GM18507 (cell line): ENCODE results near the gene PLPP4.

Experiments
- DNase-seq: peaks from one replicate; pipeline ENCODE4 v3.0.0; 2011; ENCODE audit warnings: low read depth; ENCODE audit not compliant: insufficient read length; ENCODE audit errors: extremely low spot score
- FAIRE-seq: peaks from 2 replicates; lab custom pipeline; 2011; peaks lifted over from hg19 to GRCh38; lab: Jason Lieb, UNC

Gene PLPP4

DNA sequence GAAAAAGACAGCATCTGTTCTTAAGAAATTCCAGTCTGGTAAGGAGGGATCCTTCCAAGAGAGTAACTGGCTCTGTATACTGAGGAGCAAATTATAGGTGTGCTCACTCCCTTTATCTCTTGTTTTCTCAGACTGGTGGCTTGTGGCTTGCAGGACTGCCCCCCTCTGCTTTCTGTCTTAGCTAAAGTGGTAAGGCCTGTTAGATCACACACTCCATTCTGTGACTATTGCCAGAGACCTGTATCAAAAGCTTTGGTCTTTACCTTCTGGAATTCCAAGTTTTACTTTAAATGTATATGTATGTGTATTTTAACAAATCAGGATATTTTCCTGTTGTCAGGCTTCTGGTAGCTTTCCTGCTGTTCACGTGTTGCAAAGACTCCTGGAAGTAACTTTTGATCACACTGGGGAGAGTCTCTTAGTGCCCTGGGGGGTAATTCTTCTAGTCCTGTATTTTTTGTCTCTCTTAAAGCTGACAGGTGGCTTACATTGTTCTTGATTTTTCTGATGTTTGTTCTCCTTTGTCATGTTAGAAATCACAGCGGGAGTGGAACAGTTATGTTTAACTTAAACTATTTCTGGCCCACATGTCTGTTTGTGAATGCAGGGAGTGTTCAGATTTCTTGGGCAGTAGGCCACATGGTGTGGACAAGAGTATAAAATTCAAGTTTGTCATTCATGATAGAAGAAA is 99.0 kb downstream of the PLPP4 start:
- DNase-seq = no peak
- no peak for FAIRE-seq

DNA sequence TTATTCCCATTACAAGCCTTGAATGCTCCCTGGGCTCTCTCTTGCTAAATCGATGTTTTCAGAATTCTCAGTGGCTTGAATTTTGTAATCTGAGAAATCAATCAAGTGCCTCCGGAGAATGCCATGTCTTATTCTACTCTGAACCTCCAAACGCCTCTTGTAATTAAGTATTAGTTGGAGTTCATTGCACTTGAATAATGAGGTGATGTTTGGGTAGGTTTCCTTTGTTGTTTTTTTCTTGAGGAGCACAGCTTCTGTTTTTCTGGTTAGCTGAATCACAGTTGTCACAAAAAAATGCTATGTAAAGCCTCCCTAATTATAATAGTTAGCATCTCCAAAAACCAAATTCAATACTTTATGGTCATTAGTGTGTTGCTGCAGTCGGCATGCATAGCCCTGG is 100.3 kb downstream of the PLPP4 start:
- FAIRE-seq (no peak), DNase-seq (no peak)

DNA sequence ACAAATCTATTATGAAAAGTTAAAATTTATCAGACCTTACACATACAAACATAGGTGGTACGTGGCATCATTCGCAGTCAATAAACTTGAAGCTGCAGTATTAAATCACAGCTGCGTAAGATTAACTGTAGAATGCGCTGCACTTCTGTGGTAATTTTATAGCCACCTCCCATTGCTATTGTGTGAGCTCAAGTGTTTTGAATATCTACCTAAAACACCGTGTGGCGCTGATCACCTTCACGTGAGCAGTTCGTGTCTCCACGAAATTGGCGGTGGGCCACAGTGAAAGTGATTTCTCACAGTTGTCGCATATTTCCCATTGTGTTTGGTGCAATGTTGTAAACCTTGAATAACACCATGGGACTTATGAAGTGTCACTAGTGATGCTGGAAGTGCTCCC is 102.8 kb downstream of the PLPP4 start:
- no peak for DNase-seq
- FAIRE-seq = no peak

DNA sequence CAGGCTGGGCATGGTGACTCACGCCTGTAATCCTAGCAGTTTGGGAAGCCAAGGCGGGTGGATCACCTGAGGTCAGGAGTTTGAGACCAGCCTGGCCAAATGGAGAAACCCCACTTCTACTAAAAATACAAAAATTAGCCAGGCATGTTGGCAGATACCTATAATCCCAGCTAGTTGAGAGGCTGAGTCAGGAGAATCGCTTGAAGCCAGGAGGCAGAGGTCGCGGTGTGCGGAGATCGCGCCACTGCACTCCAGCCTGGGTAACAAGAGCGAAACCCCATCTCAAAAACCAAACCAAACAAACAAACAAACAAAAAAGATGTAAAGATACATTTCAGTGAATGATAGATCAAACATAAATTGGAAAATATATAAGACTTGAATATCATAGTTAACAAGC is 105.9 kb downstream of the PLPP4 start:
- FAIRE-seq = no peak

DNA sequence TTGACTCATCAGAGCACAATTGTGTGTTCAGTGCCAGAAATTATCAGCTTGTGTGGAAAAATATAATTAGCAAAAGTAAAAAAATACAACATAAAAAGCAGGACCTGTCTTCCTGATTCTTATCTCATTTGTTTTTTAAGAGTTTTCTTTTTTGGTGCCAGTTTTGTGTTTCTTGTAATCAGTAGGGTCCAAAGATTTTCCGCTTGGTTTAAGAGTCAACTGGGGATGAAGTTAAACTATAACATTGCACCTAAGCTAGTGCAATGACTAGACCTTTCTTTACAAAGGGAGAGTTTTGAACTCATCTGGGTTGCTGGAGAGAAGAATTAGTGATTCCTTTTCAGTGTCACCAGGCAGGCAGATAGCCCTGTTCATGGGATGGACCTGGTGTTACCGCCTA is 113.4 kb downstream of the PLPP4 start:
- no peak for FAIRE-seq
- DNase-seq = no peak

More for the DNA sequence above, 105.9 kb downstream of the PLPP4 start:
- no peak for DNase-seq

DNA sequence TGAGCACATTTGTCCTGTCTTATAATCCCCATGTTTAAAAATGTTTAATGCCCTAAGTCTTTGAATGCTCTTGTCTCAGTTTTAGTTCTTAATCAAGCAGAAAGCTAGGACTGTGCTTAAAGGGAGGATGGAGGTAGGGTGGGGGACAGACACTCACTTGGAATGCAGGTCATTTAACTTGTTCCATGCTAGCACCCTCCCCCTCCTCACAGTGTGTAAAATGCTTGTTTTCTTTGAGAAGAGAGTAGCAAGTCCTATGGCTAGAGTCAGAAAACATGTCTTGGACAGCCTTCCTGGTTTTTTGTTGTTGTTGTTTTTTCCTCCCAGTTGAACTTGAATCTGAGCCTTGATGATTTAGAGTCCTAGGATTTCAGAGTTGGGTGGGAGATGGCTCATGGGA is 114.2 kb downstream of the PLPP4 start:
- no peak for FAIRE-seq
- DNase-seq = no peak

DNA sequence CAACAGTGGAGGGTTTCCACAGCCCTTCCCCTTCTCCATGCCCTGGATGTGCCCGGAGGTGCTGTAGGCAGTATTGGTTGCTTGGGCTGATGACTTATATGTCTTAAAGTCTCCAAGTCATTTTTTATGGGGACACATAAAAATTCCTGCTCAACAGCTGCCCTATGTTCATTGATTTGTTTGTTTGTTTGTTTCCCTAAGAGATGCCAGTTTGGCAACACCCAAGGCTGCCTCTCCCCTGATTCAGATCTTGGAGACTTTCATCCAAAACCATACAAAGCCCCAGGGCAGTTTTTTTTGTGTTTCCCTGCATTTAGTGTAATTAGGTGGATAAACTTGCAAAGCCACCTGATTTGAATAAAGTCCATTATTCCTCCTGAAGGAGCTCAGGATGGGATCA is 115.3 kb downstream of the PLPP4 start:
- no peak for DNase-seq
- no peak for FAIRE-seq

DNA sequence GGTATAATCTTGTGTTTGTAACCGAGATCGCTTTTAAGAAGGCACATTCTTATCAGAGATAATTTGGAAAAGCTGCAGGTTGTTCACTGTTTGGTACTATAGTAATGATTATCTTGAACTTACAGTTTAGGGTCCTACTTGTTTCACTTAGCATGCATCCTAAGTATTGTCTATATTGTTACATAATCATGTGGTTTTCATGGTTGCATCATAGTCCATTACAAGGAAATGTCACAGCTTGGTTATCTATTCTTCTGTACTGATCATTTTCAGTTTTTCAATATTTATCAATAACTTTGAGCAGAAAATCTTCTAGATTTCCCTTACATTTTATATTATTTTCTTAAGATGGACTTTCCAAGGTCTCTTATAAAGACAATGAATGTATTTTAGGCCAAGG is 116.3 kb downstream of the PLPP4 start:
- DNase-seq = no peak

DNA sequence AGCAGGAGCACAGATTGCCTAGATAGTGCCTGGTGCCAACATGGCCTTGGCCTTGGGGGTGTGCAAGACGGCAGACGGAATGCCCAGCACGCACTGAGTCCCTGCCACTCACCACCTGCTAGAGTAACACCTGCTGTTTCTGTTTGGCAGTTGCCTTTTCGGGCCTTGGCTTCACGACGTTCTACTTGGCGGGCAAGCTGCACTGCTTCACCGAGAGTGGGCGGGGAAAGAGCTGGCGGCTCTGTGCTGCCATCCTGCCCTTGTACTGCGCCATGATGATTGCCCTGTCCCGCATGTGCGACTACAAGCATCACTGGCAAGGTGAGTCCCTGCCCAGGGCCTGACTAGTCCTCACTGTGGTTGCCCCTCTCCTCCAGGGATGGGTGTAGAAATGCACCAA is 118.0 kb downstream of the PLPP4 start:
- FAIRE-seq (no peak), DNase-seq (no peak)

More for the DNA sequence above, 116.3 kb downstream of the PLPP4 start:
- FAIRE-seq = no peak

DNA sequence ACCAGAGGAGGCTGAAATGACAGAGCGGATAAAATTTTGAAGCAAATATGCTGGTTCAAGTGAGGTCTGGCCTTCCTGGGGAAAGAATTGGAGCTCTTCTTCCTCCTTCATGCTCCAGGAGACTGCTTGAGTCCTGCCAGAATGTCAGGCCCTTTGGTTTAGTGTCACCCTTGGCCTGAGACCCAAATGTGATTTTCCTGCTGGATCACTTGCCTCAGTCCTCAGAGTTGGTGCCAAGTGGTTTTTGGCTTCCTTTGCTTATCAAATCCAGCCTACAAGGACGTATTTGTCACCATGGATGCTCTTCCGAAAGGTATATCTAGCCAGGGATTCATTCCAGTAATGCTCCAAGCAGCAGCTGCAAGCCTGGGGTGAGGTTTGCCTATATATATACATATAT is 118.4 kb downstream of the PLPP4 start:
- DNase-seq (no peak), FAIRE-seq (no peak)

DNA sequence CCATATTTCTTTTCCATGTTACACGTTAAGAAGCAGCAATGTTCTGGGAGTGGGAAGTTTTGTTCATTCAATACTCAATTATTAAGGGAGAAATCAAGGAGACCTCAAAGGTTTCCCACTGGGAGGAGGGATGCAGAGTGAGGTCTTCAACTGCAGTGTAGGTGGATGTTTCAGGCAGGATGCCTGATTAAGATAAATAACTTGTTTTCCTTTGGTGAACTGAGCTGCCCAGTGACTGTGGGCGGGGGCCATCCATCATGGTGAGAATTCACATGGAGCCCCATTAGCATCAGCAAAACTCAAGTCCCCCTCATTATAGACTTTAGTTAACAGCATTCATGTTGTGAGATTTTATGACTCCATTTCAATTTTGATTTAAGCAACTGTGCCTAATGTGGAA is 121.1 kb downstream of the PLPP4 start:
- DNase-seq (no peak), FAIRE-seq (no peak)

DNA sequence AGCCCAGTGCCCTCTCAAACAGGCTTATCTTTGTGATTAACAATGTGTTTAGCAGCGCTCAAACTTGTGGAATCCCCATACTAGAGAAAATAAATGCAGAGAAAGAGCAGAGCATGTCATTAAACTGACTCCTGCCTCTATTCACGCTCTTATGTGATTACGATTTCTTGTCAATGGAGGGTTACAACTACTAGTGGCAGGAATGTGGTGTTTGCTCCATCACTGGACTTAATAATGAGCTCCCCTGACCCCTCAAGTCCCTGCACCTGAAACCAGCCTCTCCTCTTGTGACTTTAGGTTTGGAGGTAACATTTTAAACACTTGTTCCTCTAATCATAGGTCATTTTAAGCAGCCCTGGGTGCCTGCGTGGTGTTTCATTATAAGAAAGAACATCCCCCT is 121.9 kb downstream of the PLPP4 start:
- FAIRE-seq (no peak), DNase-seq (no peak)

DNA sequence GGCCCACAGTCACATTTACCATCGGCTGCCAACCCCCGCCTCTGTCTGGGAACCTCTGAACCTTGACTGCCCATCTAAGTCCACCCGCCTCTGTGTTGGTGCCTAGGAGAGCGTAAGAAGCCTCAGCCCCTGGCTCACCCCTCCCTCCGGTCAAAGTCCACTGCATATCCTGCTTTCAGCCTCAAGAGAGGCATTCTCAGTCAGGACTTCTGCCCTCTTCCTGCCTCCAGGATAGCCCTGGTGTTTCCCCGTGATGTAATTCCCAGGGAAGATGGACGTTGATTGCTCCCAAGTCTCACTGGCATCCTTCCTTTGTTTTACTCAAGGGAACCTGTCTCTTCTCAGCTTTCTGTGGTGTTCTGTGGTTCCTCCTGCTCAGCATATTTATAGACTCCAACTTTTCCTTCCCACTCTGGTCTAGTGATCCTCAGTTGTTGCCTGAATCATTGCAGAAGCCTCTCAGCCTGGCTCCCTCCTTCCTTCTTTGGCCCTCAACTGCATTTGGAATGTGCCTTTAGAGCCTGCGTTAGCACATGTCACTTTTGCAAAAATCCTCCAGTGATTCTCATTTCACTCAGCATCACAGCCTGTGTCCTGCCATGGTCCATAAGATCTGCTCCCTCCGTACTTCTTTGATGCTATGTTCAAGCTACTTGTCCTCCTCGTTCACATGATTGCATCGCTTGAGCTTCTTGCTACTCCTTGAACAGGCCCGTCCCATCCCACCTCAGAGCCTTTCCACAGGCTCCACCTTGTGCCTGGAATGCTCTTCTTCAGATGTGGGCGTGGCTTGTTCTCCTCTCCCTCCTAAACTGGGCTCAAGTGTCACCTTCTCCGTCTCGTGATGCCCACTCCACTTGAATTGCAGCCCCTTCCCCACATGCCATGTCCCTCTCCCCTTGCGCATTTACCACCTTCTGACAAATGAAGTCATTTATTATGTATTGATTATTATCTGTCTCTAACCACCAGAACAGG is 124.2 kb downstream of the PLPP4 start:
- no peak for DNase-seq
- no peak for FAIRE-seq

DNA sequence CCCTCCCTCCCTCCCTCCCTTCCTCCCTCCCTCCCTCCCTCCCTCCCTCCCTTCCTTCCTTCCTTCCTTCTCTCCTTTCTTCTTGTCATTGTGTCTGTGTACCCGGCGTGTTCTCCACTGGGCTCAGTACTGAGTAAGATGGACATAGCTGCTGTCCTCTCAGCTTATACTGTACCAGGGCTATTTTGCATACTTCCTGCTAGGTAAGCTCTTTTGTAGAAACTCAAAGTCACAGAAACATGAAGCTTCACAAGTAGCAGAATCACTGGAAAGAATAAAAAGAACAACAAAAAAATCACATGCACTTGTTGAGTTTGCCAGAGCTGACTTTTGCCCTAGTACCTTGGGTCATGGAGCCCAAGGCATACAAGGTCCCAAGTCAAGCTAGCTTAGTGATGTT is 125.7 kb downstream of the PLPP4 start:
- FAIRE-seq (no peak), DNase-seq (no peak)

DNA sequence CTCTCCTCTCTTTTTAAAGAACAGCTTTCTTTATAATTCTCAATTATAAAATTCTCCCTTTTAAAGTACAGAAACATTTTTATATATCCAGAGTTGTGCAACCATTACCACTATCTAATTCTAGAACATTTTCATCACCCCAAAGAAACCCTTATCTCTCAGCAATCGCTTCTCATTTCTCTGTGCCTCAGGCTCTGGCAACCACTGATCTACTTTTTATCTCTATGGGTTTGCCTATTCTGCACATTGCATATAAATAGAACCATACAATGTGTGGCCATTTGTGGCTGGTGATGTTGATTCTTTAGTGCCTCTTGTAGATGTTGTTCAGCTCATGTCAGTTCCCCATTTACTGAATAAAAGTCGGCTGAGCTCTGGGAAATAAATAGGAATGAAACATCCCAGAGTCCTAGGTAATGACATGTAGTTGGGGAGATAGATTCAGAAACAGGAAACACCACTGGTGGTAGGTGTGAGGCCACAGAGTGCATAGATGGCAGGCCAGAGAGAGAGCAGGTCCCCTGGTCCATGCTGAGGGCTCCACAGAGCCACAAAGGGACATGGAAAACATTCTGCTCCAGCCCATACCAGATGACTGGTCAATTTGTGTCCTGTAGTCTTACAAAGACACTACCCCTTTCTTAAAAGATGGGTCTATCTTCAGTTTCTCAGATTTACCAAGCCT is 126.5 kb downstream of the PLPP4 start:
- DNase-seq = no peak
- FAIRE-seq = no peak

DNA sequence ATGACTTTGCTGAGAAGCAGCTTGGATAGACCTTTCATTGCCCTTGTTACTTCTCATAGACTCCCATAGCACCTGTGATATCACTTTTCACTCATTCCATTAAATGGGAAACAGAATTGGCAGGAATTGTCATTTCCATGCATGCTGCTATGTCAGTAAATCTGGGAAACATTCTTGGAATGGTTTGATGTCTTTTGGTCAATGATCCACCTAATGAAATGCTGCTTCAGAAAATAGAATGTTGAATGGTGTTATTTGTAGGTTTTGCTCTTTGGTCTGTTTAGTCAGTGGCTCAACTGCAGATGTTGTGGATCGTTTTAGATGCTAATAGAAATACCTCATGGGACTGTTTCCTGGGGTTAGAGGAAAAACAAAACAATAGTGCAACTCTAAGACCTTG is 127.8 kb downstream of the PLPP4 start:
- DNase-seq (no peak), FAIRE-seq (no peak)

DNA sequence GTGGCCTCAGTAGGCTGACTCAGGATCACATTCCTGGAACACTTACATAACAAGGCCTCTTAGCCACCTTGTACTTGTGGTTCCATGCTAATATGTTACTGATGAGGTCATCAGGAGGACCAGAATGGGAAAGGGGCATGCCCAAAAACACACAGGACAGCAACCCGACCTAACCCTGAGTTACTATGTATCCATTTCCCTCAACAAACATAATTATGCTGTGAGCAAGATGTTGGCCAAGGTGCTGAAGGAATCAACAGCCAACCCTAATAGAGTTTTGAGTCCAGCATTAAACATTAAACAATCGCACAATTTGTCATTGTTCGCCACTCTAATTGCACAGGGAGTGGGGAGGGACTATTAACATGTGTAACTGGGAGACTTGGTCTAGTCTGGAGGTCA is 129.4 kb downstream of the PLPP4 start:
- DNase-seq = no peak
- no peak for FAIRE-seq

DNA sequence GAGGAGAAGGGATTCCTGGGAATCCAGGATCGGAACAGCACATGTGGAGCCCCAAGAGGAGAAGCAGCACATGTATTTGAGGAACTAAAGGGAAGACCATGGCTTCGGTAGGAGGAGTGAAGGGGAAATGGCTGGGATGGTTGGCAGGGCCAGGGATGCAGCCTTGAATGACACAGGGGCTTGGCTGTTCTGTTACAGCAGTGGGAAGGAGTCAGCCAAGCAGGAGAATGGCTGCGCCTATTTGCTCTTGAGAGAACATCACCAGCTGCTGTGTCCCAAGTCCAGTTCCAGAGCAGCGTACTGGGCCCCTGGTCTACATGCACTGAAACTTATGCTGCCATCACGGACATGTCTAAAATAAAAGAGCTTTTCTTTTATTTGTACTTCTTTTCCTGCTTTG is 130.0 kb downstream of the PLPP4 start:
- DNase-seq (no peak), FAIRE-seq (no peak)

DNA sequence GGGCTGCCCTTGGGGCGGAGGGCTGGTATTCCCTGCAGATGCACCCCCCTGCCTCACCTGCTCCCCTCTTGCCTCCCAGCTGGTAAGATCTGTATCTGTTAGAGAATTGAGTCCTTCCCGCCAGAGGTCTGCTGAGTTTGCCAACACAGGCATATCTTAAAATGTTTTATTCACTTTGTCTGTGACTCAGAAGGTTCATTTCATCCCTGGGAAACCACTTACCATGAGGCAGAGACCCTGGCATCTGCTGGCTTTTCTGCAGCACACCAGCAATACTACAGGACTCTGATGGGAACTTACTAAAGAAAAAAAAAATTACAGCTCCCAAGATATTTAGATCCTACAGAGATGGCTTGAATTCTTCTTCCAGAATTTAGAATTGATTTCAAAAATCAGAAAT is 131.3 kb downstream of the PLPP4 start:
- FAIRE-seq (no peak), DNase-seq (no peak)

DNA sequence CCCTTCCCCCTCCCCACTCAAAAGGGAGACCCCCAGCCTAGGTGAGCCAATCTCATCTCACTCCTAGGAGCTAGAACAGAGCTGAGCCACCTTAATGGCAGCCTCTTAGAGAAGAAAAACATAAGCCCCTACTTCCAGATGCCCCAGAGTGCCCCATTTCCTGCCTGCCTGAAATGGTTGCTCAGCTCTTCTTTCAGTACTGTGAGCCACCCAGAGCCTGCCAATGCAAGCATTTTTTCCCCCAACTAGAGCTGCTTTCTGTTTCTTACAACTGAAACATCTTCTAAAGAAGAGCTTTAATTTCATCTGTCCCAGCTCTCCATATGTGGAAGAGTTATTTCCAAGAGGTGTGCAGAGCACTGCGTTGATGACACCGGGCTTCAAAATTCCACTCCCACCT is 136.7 kb downstream of the PLPP4 start:
- DNase-seq = no peak
- FAIRE-seq = no peak
